ENCODE measurements around the gene ZNF319.

DNA sequence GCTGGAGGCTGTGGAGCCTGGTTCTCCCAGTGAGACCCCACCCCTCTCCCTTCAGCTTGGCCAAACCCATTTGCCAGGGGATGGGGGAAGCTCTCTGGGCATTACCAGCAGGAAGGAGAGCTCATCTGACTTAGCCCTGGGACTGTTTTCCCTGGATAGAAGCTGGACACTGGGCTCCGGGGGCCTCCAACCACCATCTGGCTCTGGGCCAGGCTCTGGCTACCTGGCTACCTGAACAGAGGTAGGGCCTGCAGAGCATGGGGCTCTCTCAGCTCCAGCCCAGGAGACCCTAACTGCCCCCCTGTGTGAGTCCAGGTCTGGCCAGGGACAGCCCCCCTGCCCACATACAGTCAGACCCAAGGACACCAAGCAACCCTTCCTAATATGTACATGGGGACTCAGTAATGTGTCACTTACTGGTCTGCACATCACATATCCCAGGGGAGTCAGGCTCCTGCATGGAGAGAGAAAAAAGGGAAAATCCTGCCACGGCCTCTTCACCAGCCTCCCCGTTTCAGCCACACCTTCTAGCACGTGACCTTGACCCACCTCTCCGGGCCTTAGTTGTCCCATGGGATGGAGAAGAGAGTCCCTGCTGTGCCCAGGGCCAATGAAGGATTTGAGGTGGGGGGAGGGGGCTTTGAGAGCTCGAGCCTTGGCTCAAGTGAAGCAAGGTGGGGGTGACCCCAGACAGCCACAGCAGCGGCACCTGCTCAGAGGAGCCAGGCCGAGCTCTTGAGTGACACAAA is 43.4 kb downstream of the ZNF319 start:
- TF ChIP-seq, protein P1, sequence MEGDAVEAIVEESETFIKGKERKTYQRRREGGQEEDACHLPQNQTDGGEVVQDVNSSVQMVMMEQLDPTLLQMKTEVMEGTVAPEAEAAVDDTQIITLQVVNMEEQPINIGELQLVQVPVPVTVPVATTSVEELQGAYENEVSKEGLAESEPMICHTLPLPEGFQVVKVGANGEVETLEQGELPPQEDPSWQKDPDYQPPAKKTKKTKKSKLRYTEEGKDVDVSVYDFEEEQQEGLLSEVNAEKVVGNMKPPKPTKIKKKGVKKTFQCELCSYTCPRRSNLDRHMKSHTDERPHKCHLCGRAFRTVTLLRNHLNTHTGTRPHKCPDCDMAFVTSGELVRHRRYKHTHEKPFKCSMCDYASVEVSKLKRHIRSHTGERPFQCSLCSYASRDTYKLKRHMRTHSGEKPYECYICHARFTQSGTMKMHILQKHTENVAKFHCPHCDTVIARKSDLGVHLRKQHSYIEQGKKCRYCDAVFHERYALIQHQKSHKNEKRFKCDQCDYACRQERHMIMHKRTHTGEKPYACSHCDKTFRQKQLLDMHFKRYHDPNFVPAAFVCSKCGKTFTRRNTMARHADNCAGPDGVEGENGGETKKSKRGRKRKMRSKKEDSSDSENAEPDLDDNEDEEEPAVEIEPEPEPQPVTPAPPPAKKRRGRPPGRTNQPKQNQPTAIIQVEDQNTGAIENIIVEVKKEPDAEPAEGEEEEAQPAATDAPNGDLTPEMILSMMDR (IDR thresholded peaks at IDR 0.05; ENCODE audit: borderline replicate concordance, extremely low read depth, low read length, poor library complexity, severe bottlenecking): no peak
- no peak for TF ChIP-seq EZH2 (IDR thresholded peaks at IDR 0.05; ENCODE audit: borderline replicate concordance, low read depth, low read length, severe bottlenecking)
